A549 treated with RU486 at 1 μM for 4 hours (cell line): ENCODE results near the gene RFX2. TPM values are rescaled to one million over a fixed set of nuclear protein-coding genes. Genes with fewer than 3 reads are reported as not detected.

Experiments
- total RNA-seq: library from RNA; stranded (reverse); fragments of 200-300 nt; extraction: Qiagen RNA extraction; gene quantifications from 5 replicates; pipeline ENCODE4 v1.2.3, GENCODE V29; 2022; ENCODE audit warnings: low read depth

Gene RFX2
- total RNA-seq: 5.2 to 9.9 TPM (median 7.7 TPM) in 5 replicates

DNA sequence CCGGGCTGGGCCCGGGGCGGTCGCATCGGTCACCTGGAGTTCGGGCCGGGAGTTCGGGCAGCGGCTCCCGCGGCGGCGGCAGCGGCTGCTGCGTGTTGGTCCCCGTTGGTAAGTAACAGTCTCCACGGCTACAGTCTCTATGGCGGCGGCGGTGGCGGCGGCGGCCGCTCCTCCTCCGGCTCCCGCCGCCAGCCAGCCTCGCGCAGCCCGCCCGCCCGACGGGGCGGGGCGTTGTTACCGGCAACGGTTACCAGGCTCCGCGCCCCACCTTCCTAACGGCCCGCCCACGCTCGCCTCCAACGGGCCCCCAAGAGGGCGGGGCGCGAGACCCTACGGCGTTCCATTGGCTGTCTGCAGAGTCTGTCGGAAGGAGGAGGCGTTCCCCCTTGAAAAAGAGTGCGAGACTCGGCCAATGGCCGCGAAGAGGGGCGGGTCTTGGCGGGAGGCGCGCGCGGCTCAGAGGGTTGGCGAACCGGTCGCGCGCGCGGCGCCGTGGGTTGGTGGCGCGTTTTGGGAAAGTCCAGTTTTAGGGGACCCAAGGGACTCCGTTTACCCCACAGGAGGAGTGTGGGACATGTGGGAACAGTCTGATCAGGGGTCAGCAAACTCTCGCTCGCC lies at the start of gene RFX2:
RFX2 (minus strand) TSS at position 141 of the 618 bp plus-strand sequence. CDS start 63,004 bp downstream, outside the sequence.

DNA sequence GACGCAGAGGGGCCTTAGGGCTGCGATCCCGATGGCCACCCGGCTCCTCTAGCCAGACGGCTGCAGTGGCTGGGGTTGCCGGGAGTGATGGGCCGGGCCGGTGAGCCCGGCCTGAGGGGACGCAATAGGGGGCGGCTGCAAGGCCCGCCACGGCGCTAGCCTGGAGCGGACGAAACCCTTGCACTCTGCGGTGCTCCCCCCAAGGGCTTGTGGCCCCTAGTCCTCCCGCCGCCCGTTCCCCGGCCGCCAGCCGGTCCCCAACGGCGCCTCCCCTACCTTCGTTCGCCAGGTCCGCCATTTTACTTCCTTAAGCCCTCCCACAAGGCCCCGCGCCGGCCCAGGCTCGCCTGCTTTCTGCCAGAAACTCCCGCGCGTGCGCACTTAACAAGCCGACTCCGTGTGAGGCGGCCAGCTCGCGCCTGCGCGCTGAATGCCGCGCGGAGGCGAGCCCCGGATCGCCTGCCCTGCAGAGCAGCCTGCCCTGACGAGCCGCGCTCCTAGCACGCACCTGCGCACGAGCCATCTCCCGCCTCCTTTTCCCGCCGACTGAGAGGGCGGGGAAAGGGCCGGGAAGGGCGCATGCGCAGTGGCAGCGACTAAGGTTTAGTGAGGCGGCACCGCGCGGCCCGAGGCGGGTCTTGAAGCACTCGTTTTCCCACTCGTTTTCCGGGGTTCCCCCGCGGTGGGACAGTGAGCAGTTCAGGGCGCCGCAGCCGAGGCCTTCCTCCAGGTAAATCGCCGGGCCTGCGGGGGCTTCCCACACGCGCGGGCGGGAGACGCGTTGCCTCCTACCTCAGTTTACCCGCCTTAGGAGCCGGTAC lies 132.3 kb downstream of the RFX2 start, which contains the start of gene RANBP3:
RANBP3 (minus strand) TSS at position 356 of the 821 bp plus-strand sequence; CDS start at position 298, 58 bp downstream.

Other genes with a start within 250 kb of the RFX2 start
- not detected in 5 replicates for gene FUT5, start 240.0 kb downstream of the RFX2 start, total RNA-seq
- gene NDUFA11, start 206.7 kb downstream of the RFX2 start, total RNA-seq: 204 to 303 TPM (median 278 TPM) in 5 replicates
- 0.29 to 0.79 TPM (median 0.41 TPM) in 5 replicates for gene VMAC, start 205.6 kb downstream of the RFX2 start, total RNA-seq
- gene CAPS, start 196.2 kb downstream of the RFX2 start, total RNA-seq: 0.59 to 1.3 TPM (median 0.92 TPM) in 5 replicates
- 38.1 to 44.7 TPM (median 43.9 TPM) in 5 replicates for gene RANBP3, start 132.4 kb downstream of the RFX2 start, total RNA-seq
- not detected in 5 replicates for gene ACSBG2, start 25.2 kb upstream of the RFX2 start, total RNA-seq
- gene MLLT1, start 169.5 kb upstream of the RFX2 start, total RNA-seq: 16.2 to 20.2 TPM (median 20.0 TPM) in 5 replicates
- not detected in 5 replicates for gene ACER1, start 223.1 kb upstream of the RFX2 start, total RNA-seq